B cell (primary cell): Measurements from ENCODE around the gene MED20.
A peak's percentile ranks its signal among the peaks of the same experiment; 100 is the strongest.

ENCODE experiments used
- EZH2 ChIP-seq: IDR thresholded peaks from 2 replicates; pipeline ENCODE4 v1.6.1; 2012; ENCODE audit warnings: borderline replicate concordance, low read depth, mild to moderate bottlenecking, moderate library complexity, low read length; ENCODE audit not compliant: insufficient read depth, poor library complexity, severe bottlenecking
- TF ChIP-seq, protein P1 (sequence below): fragments of 200-600 bp; IDR thresholded peaks from one replicate; pipeline ENCODE4 v1.8.0; 2022; ENCODE audit warnings: antibody characterized with exemption, mild to moderate bottlenecking

- TF ChIP-seq, protein P1, sequence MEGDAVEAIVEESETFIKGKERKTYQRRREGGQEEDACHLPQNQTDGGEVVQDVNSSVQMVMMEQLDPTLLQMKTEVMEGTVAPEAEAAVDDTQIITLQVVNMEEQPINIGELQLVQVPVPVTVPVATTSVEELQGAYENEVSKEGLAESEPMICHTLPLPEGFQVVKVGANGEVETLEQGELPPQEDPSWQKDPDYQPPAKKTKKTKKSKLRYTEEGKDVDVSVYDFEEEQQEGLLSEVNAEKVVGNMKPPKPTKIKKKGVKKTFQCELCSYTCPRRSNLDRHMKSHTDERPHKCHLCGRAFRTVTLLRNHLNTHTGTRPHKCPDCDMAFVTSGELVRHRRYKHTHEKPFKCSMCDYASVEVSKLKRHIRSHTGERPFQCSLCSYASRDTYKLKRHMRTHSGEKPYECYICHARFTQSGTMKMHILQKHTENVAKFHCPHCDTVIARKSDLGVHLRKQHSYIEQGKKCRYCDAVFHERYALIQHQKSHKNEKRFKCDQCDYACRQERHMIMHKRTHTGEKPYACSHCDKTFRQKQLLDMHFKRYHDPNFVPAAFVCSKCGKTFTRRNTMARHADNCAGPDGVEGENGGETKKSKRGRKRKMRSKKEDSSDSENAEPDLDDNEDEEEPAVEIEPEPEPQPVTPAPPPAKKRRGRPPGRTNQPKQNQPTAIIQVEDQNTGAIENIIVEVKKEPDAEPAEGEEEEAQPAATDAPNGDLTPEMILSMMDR = peak; percentile 83
- no peak for TF ChIP-seq EZH2
These were observed 15.3 kb upstream of the MED20 start for GRCh38 chr6:41936073-41936837.
